ENCODE measurements around the gene SCMH1.

Gene SCMH1

GRCh38 chr1:41033272-41033671 is 208.8 kb downstream of the SCMH1 start:
- Histone ChIP-seq H3K36me3 (peaks cover 9% of the 10 kb centered on the region), H3K27me3 (no peaks in the 10 kb centered on the region)

GRCh38 chr1:41032147-41032546 is 210.0 kb downstream of the SCMH1 start:
- H3K27me3 ChIP-seq = no peaks in the 10 kb centered on the region
- H3K4me1 ChIP-seq = no peaks in the 10 kb centered on the region
- H3K36me3 ChIP-seq = peaks cover 9% of the 10 kb centered on the region
- no peak for DNase-seq
- TF ChIP-seq CTCF (IDR thresholded peaks at IDR 0.05; ENCODE audit: low read depth, low read length) = no peak
- no peaks in the 10 kb centered on the region for H3K9me3 ChIP-seq
- H3K4me3 ChIP-seq (ENCODE audit: low read depth, low read length) = no peak overlapping the region

More at GRCh38 chr1:41033272-41033671, 208.8 kb downstream of the SCMH1 start:
- Histone ChIP-seq H3K4me3 (ENCODE audit: low read depth, low read length) (no peak overlapping the region), H3K9me3 (no peaks in the 10 kb centered on the region), H3K4me1 (no peaks in the 10 kb centered on the region)
- TF ChIP-seq CTCF (IDR thresholded peaks at IDR 0.05; ENCODE audit: low read depth, low read length) = no peak
- DNase-seq = no peak

GRCh38 chr1:41030872-41031616 is 211.1 kb downstream of the SCMH1 start:
- H3K4me1 ChIP-seq = no peaks in the 10 kb centered on the region
- H3K36me3 ChIP-seq = peaks cover 4% of the 10 kb centered on the region
- DNase-seq = no peak
- TF ChIP-seq CTCF (IDR thresholded peaks at IDR 0.05; ENCODE audit: low read depth, low read length) = no peak
- no peaks in the 10 kb centered on the region for H3K9me3 ChIP-seq
- H3K27me3 ChIP-seq = no peaks in the 10 kb centered on the region
- H3K4me3 ChIP-seq (ENCODE audit: low read depth, low read length) = no peak overlapping the region

GRCh38 chr1:41028034-41028642 is 214.0 kb downstream of the SCMH1 start:
- peaks cover 4% of the 10 kb centered on the region for H3K36me3 ChIP-seq
- H3K4me3 ChIP-seq (ENCODE audit: low read depth, low read length) = no peak overlapping the region
- no peaks in the 10 kb centered on the region for H3K9me3 ChIP-seq
- no peak for DNase-seq
- H3K27me3 ChIP-seq = no peaks in the 10 kb centered on the region
- TF ChIP-seq CTCF (IDR thresholded peaks at IDR 0.05; ENCODE audit: low read depth, low read length) = no peak
- no peaks in the 10 kb centered on the region for H3K4me1 ChIP-seq

GRCh38 chr1:41025979-41026819 is 215.9 kb downstream of the SCMH1 start:
- Histone ChIP-seq H3K9me3 (no peaks in the 10 kb centered on the region), H3K4me3 (ENCODE audit: low read depth, low read length) (no peak overlapping the region), H3K27me3 (no peaks in the 10 kb centered on the region), H3K36me3 (no peaks in the 10 kb centered on the region), H3K4me1 (peaks cover 5% of the 10 kb centered on the region; the same call in 1 of the 2 replicates)
- no peak for DNase-seq
- no peak for TF ChIP-seq CTCF (IDR thresholded peaks at IDR 0.05; ENCODE audit: low read depth, low read length)

Measured in BE2C (cell line).